Activated CD8-positive, alpha-beta memory T cell treated with anti-CD3 and anti-CD28 coated beads for 36 hours (primary cell): ENCODE results near the gene SNRPF. TPM values are rescaled to one million over a fixed set of nuclear protein-coding genes. Genes with fewer than 3 reads are reported as not detected.

ENCODE experiments used
- CTCF ChIA-PET: fragments of 350-600 bp; sonication (Branson Sonifier 250); formaldehyde crosslinking; loops from one replicate; lab custom pipeline; 2021; ENCODE audit warnings: antibody characterized with exemption; lab: Charles Lee
- POLR2A ChIA-PET: fragments of 350-600 bp; sonication (Branson Sonifier 250); formaldehyde crosslinking; loops from one replicate; lab custom pipeline; 2021; ENCODE audit warnings: antibody characterized with exemption; lab: Charles Lee
- total RNA-seq, 2 experiments: library from RNA; stranded (reverse); gene quantifications; one replicate each; pipeline ENCODE4 v1.2.3, GENCODE V29; 2021

SNRPF gene
- total RNA-seq, 2 experiments from 2014 or later: 49.8 to 53.4 TPM

- ChIA-PET CTCF (no interaction called here), POLR2A (no interaction called here)
Measured at GRCh38 chr12:95857156-95857555, 1.6 kb upstream of the SNRPF start.

DNA sequence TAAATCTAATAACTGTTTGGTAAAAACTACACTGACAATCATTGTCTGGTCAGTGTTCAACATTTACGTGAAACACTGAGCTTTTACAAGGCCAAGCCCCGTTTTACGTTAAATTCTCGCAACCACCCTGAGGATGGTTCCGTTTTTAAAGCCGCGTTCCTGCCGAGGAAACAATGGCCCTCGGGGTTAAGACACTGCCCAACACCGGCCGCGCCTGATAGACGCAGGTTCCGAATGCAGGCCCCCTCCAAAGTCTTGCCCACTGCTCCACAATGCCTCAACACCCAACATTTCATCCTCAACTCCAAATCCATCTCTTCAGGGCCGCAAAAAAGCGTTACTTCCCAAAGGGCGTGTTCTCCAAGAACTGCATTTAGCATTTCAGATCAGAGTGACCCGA is 953 bp upstream of the SNRPF start:
- POLR2A ChIA-PET: no interaction called here
- CTCF ChIA-PET: no interaction called here

DNA sequence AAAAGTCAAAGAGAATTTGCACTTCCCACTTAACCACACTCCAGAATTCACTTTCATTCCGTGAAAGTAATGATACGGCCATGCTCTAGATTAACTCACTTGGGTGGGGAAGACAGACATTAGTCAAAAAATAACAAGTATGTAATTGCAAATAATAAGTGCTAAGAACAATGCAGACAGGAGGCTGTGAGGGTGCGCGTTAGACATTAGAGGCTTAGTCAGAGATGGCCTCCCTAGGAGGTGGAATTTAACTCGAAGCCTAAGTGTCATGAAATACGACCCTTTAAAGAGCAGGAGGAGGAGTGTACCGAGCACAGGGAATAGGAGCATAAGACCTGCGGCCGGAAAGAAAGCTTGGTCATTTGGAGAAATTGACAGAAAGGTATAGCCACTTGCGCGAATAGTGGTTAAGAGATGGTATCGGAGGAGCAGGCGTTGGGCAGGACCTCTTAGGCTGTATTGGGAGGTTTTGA is 628 bp downstream of the SNRPF start:
- POLR2A ChIA-PET: interaction anchor here (0.7 kb wide), 1 partner anchor 539 kb away, joined by 3 read pairs; no protein-coding TSS in a partner anchor
- CTCF ChIA-PET: no interaction called here

GRCh38 chr12:95859947-95860850 is 1.4 kb downstream of the SNRPF start:
- ChIA-PET POLR2A (interaction anchor here (0.6 kb wide), 1 partner anchor 278 kb away, joined by 3 read pairs; no protein-coding TSS in a partner anchor), CTCF (interaction anchor here (0.7 kb wide), 1 partner anchor 853 kb away, joined by 7 read pairs; no protein-coding TSS in a partner anchor)

DNA sequence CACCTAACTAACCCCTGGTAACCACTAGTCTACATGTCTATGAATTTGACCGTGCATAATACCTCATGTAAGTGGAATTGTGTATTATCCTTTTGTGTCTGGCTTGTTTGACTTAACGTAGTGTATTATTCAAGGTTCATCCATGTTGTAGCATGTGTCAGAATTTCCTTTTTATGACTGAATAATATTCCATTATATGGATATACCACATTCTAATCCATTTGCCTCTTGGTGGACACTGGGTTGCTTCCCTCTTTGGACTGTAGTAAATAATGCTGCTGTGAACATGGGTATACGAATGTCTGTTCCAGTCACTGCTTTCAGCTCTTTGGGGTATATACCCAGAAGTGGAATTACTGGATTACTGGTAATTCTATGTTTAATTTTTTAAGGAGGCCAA is 3.3 kb downstream of the SNRPF start:
- POLR2A ChIA-PET: no interaction called here
- CTCF ChIA-PET: no interaction called here

DNA sequence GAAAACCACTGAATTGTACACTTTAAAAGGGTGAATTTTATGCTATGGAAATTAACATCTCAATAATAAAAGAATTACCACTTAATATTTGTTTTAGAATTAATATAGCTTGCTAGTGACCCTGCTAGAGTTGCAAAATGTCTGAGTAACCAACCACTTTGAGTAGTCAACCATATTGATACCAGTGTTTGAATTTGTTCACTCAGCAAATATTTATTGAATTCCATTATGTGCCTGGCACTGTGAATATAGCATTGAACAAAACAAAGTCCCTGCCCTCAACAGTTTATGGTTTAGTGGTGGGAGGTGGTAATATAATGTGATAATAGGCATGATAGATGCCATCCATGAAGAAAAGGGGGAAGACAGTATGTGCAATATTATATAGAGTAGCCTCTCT is 4.6 kb downstream of the SNRPF start:
- POLR2A ChIA-PET: no interaction called here
- CTCF ChIA-PET: interaction anchor here (0.6 kb wide), 1 partner anchor 34 kb away, joined by 4 read pairs; no protein-coding TSS in a partner anchor

- CTCF ChIA-PET: no interaction called here
- POLR2A ChIA-PET: interaction anchor here (0.5 kb wide), 1 partner anchor 70 kb away, joined by 3 read pairs; no protein-coding TSS in a partner anchor
Measured at GRCh38 chr12:95870897-95871296, 12.1 kb downstream of the SNRPF start.

- CTCF ChIA-PET: interaction anchor here (0.6 kb wide), 1 partner anchor 31 kb away, joined by 3 read pairs; no protein-coding TSS in a partner anchor
- POLR2A ChIA-PET: no interaction called here
Measured at GRCh38 chr12:95874452-95874851, 15.7 kb downstream of the SNRPF start.

- ChIA-PET CTCF (no interaction called here), POLR2A (no interaction called here)
Measured at GRCh38 chr12:95877622-95878021, 18.9 kb downstream of the SNRPF start.

DNA sequence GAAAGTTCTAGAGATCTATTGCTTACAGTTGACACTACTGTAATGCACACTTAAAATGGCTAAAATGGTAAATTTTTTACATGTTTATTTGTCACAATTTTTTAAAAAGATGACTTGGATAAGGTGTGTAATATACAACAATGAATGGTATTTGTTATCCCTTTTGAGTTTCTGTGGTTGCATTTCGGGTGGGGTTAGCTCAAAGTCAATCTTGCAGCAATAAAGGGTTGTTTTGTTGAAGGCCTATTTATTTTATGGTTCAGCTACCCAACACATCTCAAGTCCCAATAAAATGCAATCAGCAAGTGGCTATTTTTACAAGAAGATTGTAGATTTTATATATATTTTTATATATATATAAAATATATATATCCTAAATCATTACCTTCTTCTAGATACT is 22.1 kb downstream of the SNRPF start:
- ChIA-PET POLR2A (no interaction called here), CTCF (no interaction called here)

DNA sequence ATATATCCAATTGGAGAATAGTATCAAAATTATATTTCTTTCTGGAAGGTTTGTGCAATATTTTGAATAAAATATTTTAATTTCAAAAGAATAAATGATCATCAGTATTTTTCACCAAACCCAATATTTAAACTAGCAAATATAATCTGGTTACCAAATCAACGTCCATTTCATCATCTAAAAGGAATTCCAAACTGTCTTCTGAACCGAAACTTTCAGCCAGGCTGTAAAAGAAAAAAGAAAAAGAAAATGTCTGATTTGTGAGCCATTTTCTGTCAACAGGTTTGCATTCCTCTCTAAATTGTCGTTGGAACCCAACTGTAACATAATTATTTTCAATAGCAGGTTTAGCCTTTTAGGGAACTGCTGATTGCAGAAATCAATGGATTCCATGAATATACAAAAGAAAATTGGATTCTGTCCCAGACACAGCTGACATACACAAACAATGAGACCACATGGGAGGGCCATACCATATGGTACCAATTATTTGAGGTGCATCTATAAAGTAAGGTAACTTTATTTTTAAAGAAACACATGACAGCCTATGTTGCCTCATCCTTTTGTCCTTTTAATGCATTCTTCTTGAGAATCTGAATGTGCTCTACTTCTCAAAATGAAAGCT is 22.7 kb downstream of the SNRPF start:
- ChIA-PET POLR2A (no interaction called here), CTCF (no interaction called here)

DNA sequence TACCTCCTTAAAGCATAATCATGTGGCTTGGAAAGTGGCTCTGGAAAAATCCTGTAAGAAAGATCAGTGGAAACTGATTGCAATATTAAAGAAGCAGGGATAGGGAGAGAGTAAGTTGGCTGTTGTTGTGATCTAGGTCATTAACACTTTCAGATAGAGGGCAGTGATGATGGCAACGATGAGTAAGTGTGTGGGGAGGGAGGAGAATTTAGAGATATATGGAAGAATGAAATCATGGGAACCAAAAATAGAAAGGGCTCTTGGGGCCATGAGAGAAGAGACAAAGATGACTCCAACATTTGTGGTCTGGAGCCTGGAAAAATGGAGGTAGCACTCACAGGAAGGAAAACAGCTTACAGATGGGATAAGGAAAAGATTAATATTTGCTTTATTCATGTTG is 23.3 kb downstream of the SNRPF start:
- CTCF ChIA-PET: no interaction called here
- POLR2A ChIA-PET: no interaction called here

GRCh38 chr12:95882873-95883272 is 24.1 kb downstream of the SNRPF start:
- ChIA-PET CTCF (no interaction called here), POLR2A (no interaction called here)

GRCh38 chr12:95884998-95885397 is 26.2 kb downstream of the SNRPF start:
- ChIA-PET CTCF (no interaction called here), POLR2A (no interaction called here)

DNA sequence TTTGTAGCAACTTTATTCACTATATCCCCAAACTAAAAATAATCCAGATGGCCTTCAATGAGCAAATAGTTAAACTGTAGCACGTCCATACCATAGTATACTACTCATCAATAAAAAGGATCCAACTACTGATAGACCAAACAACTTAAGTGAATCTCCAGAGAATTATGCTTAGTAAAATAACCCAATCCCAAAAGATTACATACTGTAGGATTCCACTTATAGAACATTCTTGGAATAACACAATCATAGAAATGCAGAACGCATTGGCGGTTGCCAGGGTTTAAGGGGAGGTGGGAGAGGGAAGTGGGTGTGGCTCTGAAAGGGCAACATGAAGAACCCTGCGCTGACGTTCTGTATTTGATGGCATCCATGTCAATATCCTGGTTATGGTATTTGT is 28.6 kb downstream of the SNRPF start:
- POLR2A ChIA-PET: no interaction called here
- CTCF ChIA-PET: no interaction called here

DNA sequence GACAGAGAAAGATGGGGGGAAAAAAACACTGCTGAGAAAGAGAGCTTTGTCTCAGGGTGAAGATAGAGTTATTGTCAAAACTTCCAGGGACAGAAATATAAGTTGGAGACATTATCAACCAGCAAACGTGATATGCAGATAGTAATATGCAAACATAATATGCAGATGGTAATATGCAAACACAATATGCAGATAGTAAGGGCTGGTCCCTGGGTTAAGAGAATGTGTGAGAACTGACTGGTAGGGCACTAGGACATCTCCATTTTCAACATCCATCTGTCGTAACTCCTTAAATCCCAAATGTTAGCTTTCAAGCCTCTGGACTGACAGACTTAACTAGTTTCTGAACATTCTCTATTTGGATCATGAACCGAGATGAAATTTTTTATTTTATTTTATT is 32.2 kb downstream of the SNRPF start:
- ChIA-PET CTCF (no interaction called here), POLR2A (no interaction called here)

DNA sequence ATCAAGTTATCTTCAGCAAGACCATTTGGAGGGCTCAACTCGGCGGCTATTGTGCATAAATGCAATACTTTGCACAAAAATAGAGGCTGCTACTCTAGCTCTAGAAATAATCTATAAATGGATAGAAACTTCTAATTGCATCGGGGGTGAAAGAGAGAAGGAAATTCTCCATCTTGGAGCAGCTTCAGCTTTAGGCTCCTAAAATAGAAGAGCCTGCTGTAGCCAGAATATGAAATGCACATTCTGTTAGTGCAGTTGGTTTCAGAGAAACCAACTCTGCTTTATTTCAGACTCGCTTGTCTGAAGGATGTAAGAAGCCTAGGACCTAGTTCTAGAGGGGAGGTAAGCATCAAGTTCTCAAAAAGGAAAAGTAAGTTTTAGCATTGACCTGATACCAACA is 38.1 kb downstream of the SNRPF start:
- CTCF ChIA-PET: no interaction called here
- POLR2A ChIA-PET: no interaction called here

DNA sequence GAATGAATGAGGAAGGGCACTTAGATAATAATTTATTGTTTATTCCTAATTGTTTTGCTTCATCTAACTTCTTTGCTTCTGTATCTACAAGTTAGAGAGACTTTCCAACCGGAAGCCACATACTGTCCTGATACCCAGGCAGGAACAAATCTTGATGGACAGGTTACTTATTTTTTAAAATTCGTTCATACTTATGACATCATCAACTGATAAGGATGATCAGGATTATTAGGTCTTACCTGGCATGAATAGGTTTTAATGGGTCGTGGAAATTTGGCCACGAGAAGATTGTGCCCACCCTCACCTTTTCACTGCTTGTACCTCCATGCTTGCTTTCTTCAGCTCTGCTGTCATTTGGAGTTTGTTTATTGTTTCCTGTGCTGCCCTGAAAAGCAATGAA is 39.3 kb downstream of the SNRPF start:
- ChIA-PET CTCF (interaction anchor here (0.7 kb wide), 1 partner anchor 34 kb away, joined by 4 read pairs; no protein-coding TSS in a partner anchor), POLR2A (no interaction called here)

GRCh38 chr12:95908573-95908972 is 49.8 kb downstream of the SNRPF start:
- POLR2A ChIA-PET: no interaction called here
- CTCF ChIA-PET: interaction anchor here (0.6 kb wide), 1 partner anchor 9 kb away, joined by 4 read pairs; no protein-coding TSS in a partner anchor

GRCh38 chr12:95909871-95910270 is 51.1 kb downstream of the SNRPF start:
- POLR2A ChIA-PET: no interaction called here
- CTCF ChIA-PET: no interaction called here
